Measurements from ENCODE around the gene B9D2.

The B9D2 gene

DNA sequence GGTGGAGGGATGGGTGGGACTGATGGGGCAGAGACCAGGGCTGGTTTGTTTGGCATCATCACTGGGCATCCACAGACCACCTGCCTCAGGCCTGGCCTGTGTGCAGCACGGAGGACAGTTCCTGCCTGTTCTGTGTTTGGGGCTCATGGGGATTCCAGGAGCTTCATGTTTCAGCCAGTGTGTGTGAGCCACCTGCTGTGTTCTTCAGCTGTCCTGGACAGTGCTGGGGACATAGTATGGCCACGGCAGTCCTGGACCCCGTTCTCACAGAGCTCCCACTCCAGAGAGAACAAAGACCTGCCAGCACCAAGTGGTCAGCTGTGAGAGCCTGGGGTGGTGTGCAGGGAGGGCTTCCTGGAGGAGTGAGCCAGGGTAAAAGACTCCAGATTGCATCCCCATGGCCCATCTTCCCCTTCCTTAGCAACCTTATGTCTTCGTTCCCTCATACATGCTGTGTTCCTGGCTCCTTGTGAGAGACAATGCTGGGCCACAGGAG, 55.9 kb downstream of the B9D2 start:
- no peak for DNase-seq

DNA sequence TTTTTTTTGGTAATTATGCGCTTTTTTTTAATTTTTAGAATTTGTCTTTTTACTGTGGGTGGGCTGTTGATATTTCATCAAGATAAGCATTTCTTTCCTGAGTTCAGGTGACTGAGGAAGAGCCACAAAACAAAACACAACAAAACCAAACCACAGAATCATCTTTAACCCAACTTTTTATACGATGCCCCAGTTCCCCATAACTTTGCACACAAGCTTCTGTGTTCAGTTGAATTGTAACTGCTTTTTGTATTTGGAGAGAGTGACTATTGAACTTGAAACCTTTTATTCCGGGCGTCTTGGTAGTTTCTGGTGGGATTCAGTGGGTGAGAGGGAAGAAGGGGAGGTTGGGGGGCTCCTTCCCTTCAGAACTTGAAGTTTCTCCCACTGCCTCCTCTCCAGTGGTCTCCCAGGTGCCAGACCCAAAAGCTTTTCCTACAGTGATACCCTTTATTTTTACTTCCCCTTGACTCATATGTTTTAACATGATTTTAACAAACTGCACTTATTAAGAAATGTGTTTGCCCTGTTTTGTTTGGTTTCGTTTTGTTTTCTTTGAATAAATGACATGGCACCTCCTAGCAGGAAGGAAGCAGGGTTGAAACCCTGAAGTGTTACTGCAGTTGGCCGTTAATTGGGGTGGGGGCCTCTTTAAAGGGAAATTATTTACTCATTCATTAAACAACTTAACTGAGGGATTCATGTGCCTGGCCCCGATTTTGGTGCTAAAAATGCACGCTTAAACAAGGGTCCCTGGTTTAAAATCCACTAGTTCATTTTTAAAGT, 56.7 kb downstream of the B9D2 start:
- no peak for DNase-seq

- DNase-seq, result no peak
Observed at GRCh38 chr19:41305927-41306793, 57.8 kb downstream of the B9D2 start.

DNA sequence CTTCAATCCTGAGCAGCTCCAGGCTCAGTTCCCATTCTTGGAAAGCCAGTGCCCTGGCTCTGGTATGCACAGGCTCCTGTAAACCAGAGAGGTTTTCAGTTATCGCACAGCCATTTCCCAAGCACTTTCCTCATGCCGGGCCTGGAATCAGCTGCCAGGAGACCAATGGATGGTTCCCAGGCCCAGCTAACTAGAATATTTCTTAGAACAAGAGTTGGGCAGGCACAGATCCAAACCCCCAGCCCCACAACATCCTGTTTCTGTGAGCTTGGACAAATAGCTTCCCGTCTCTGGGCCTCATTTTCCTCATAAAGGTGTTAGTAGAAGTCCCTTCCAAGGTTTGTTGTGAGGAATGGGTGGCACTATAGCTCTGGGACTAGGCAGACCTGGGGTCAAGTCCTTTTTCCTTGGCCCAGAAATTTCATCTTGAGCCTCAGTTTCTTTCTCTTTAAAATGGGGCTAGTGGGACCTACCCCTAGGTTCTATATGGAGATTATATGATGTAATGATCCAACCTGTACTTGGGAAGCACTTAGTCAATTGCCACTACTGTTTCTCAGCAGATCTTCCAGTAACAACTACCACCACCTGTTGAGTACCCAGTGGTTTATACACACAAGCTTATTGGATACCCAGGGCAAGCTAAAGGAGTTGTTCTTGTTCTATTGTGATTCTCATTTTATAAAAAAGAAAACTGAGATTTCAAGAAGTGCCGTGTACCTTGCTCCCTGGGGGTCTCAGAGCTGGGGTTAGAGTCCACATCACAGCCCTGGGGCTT, 59.1 kb downstream of the B9D2 start:
- DNase-seq, result no peak
